ENCODE results near the gene AOX1.
"Not testable (repeated sequence)": the region's sequence is repeated elsewhere in the genome, so short reads cannot be mapped to it uniquely, and the experiment has no call there.

AOX1 gene

DNA sequence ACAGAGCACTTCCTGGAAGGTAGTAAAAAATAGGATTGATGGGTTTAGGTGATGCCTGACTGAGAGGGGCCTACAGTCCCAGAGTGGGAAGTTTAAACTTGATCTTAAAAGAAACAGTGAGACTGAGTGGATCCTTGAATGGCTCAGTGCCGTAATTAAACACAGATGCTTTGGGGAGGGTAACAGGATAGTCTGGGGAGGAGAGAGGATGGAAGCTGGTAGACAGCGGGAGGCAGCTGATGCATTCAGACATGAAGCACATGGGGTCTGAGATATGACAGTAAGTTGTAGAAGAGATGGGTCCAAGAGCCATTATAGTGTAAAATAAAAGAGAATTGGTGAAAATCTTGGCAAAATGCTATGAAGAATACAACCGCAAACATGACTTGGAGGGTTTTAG, 54.4 kb downstream of the AOX1 start:
- no peak for FAIRE-seq
- no peak for DNase-seq (ENCODE audit: insufficient read length, low spot score)
- TF ChIP-seq, protein P1, sequence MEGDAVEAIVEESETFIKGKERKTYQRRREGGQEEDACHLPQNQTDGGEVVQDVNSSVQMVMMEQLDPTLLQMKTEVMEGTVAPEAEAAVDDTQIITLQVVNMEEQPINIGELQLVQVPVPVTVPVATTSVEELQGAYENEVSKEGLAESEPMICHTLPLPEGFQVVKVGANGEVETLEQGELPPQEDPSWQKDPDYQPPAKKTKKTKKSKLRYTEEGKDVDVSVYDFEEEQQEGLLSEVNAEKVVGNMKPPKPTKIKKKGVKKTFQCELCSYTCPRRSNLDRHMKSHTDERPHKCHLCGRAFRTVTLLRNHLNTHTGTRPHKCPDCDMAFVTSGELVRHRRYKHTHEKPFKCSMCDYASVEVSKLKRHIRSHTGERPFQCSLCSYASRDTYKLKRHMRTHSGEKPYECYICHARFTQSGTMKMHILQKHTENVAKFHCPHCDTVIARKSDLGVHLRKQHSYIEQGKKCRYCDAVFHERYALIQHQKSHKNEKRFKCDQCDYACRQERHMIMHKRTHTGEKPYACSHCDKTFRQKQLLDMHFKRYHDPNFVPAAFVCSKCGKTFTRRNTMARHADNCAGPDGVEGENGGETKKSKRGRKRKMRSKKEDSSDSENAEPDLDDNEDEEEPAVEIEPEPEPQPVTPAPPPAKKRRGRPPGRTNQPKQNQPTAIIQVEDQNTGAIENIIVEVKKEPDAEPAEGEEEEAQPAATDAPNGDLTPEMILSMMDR (IDR thresholded peaks at IDR 0.05; ENCODE audit: insufficient read depth, missing control alignments) = no peak

DNA sequence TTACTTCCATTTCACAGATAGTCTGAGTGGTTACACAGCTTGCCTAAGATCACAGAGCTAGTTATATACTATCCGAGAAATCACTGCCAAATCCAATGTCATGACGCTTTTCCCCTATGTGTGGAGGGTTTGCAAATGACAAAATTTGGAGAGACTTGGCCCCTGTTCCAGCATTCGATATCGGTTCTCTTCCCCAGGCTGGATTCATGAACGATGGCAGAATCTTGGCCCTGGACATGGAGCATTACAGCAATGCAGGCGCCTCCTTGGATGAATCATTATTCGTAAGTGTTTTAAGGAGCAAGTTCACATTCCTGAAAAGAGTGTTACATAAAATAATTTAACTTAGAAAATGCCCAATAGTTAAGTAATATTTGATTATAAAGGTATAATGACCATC, 55.1 kb downstream of the AOX1 start:
- TF ChIP-seq, protein P1 (IDR thresholded peaks at IDR 0.05; ENCODE audit: insufficient read depth, missing control alignments) = no peak
- FAIRE-seq = no peak
- DNase-seq (ENCODE audit: insufficient read length, low spot score) = no peak

DNA sequence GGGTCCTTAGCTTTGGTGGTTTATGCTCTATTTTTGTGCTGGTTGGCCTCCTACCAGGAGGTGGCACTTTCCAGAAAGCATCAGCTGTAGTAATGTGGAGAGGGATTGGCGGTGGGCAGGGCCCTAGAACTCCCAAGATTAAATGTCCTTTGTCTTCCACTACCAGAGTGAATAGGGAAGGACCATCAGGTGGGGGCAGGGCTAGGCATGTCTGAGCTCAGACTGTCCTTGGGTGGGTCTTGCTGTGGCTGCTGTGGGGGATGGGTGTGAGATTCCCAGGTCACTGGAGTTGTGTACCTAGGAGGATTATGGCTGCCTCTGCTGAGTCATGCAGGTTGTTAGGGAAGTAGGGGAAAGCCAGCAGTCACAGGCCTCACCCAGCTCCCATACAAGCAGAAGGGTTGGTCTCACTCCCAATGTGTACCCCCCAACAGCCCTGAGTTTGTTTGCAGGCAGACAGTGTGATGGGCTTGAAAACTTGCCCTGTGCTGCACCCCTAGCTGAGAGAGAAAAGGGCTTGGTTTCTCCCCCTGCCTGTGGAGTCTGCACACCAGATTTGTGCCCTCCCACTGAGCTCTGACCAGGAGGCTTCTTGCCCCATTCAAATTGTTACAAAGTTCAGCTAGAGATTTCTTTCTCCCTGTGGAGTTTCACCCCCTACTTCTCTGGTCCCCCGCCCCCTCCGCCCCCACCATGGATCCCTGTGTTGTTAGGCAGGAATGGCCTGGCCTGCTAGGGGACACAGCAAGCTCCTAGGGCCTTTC, 62.9 kb downstream of the AOX1 start:
- not testable (repeated sequence) for DNase-seq (ENCODE audit: insufficient read length, low spot score); FAIRE-seq

DNA sequence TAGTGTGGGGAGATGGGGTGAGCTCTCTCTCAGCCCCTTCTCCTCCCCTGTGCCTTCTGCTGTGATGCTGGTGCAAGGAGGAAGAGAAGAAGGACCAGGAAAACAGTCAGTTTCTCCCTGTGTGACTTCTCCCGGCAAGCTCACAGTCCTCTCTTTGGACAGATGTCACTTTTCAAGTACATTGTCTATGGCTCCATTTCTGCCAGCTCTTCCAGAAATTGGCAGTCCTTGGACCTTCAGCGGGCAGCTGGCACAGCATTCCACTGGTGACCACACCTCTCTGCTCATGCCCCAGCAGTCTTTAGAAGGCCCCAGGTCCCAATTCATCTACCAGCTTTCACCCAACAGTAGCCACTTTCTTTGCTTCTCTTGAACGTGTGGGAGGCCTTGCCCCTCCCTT, 63.9 kb downstream of the AOX1 start:
- TF ChIP-seq, protein P1 (IDR thresholded peaks at IDR 0.05; ENCODE audit: insufficient read depth, missing control alignments) = no peak
- FAIRE-seq (no peak), DNase-seq (ENCODE audit: insufficient read length, low spot score) (no peak)

DNA sequence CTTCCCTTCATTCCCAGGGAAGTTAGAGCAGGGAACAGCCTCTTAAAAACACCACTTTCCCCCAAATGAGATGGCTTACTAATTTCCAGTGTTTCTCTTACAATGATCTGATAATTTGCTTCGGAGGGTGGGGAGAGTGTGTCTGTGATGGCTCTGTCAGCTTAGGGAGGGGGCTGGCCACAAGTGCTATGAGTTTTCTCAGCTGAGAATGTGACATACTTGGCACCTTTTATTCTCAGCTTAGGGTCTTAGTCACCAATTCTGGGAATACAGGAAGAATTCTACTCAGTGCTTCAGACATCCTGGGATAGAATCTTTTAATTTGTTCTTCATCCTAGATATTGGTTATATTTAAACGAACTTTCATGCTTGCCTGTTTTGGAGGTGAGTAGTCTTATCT, 64.4 kb downstream of the AOX1 start:
- TF ChIP-seq, protein P1 (IDR thresholded peaks at IDR 0.05; ENCODE audit: insufficient read depth, missing control alignments) = no peak
- DNase-seq (ENCODE audit: insufficient read length, low spot score) (no peak), FAIRE-seq (no peak)

DNA sequence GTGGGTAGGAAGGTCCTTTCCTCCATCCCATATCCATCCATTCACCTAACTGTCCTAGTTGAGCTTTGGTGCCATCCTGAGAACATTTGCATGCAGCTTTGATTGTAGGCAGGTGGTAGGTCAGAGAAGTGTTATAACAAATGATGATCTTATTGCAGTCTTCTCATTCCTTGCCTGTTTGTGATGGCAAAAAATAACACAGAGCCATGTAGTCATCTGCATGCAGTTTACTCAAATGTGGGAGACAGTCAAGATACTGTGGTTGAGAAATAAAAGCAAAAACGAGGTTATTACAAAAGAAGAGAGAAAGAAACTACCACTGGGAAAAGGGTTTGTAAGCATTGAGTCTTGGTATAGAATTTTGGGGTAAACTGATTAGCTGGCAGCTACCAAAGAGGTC, 66.3 kb downstream of the AOX1 start:
- TF ChIP-seq, protein P1 (IDR thresholded peaks at IDR 0.05; ENCODE audit: insufficient read depth, missing control alignments) = no peak
- no peak for DNase-seq (ENCODE audit: insufficient read length, low spot score)
- FAIRE-seq = no peak

DNA sequence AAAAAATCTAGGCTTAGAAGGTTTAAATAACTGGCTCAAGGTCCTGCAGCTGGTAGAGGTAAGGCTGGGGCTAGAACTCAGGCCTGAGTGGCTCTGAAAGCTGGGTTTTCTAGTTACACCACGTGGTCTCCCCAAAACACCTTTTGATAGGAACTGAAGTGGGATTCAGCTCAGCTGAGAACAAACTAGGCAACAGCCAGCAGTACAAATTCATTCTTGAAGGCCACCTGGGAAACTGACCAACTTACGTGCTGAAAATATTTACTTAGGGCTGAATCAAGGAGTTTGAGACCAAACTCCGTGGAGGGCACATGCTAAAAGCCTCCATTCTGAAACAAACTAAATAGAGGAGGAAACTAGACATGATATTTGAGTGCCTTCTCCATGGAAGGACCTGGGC, 67.2 kb downstream of the AOX1 start:
- FAIRE-seq (no peak), DNase-seq (ENCODE audit: insufficient read length, low spot score) (no peak)
- TF ChIP-seq, protein P1 (IDR thresholded peaks at IDR 0.05; ENCODE audit: insufficient read depth, missing control alignments) = no peak

Data from D721Med (cell line).